ENCODE data around the gene CCDC146.
"Not testable (repeated sequence)": the region's sequence is repeated elsewhere in the genome, so short reads cannot be mapped to it uniquely, and the experiment has no call there.

- not testable (repeated sequence) for TF ChIP-seq CTCF, EZH2, EZH2phosphoT487 (IDR thresholded peaks at IDR 0.05)
These were observed 106.4 kb downstream of the CCDC146 start for GRCh38 chr7:77228795-77229194.
